OCI-LY1 (cell line): Measurements from ENCODE around the gene ZNFX1.

ENCODE experiments used
- EZH2 ChIP-seq: fragments of 200-600 bp; sonication (generic), shearing (Covaris generic); IDR thresholded peaks from 2 replicates; pipeline ENCODE4 v1.8.0; 2017; ENCODE audit warnings: borderline replicate concordance, mixed run types, mild to moderate bottlenecking, antibody characterized with exemption, low read length, moderate library complexity, mixed read lengths
- TF ChIP-seq, protein P1 (sequence below): fragments of 200-600 bp; sonication (generic), shearing (Covaris generic); IDR thresholded peaks from 2 replicates; pipeline ENCODE4 v1.5.1; 2017; ENCODE audit warnings: mild to moderate bottlenecking, antibody characterized with exemption, low read length, moderate library complexity, mixed read lengths

DNA sequence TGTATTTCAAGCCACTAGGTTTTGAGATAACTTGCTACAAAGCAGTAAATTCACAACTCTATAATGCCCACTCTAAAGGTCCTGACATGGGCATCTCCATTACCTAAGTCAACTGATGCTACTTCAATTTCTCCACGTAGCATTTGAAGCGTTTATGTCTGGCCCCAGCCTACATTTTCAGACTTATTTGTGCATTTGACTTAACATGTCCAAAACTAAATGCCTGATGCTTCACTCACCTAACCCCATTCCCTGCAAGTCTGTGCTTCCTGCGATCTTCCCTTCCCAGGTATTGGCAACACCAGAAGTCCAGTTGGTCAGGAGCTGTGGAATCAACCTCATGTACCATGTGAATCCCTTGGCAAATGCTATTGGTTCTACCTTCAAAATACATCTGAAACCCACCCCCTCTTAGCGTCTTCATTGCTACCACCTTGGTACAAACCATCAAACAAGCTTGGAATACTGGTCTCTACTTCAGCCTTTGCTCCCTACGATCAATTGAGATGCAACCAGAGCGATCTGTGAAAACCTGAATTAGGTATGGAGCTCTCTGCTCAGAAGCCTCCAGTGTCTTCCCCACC, 12.8 kb upstream of the ZNFX1 start:
- TF ChIP-seq, protein P1, sequence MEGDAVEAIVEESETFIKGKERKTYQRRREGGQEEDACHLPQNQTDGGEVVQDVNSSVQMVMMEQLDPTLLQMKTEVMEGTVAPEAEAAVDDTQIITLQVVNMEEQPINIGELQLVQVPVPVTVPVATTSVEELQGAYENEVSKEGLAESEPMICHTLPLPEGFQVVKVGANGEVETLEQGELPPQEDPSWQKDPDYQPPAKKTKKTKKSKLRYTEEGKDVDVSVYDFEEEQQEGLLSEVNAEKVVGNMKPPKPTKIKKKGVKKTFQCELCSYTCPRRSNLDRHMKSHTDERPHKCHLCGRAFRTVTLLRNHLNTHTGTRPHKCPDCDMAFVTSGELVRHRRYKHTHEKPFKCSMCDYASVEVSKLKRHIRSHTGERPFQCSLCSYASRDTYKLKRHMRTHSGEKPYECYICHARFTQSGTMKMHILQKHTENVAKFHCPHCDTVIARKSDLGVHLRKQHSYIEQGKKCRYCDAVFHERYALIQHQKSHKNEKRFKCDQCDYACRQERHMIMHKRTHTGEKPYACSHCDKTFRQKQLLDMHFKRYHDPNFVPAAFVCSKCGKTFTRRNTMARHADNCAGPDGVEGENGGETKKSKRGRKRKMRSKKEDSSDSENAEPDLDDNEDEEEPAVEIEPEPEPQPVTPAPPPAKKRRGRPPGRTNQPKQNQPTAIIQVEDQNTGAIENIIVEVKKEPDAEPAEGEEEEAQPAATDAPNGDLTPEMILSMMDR = no peak
- TF ChIP-seq EZH2 = no peak
